ENCODE results near the gene HNRNPDL. TPM values are rescaled to one million over a fixed set of nuclear protein-coding genes. Genes with fewer than 3 reads are reported as not detected.

Gene HNRNPDL
- polyA plus RNA-seq, 1 donor from 2014 or later = 1,146 TPM

DNA sequence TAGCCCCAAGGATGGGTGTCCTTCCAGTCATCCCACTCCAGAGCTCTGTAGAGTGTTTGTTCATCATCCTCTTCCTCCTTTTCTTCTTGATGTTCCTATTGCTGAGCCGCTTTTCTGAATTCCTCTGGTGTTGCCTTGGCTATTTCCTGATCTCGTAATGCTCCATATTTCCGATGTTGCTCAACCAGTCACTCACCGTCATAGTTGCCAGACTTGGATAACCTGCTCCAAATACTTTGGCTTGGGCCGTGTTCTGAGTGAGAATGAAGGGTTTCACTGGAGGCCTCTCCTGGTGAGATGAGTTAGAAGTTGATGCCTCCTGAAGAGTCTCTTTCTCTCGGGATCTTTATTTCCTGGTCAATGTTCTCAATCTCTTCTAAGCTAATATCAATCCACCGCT lies 28.7 kb downstream of the HNRNPDL start:
- Histone ChIP-seq H3K9me2 (ENCODE audit: insufficient read depth, low read length) (no peaks in the 10 kb centered on the region), H3K4me3 (ENCODE audit: low read length) (no peak overlapping the region), H3F3A (ENCODE audit: insufficient read depth, low read length, poor library complexity, severe bottlenecking) (no peaks in the 10 kb centered on the region), H3K9me3 (ENCODE audit: low read length) (no peaks in the 10 kb centered on the region), H3K9ac (ENCODE audit: low read length) (no peak overlapping the region), H3K36me3 (ENCODE audit: insufficient read depth, low read length) (no peaks in the 10 kb centered on the region), H3K4me2 (ENCODE audit: low read length) (no peak overlapping the region), H2AFZ (ENCODE audit: low read depth, low read length) (no peak overlapping the region), H3K27ac (ENCODE audit: low read length) (no peak overlapping the region), H3K79me2 (replicated peaks; ENCODE audit: insufficient read depth, low read length) (no peaks in the 10 kb centered on the region), H3K27me3 (ENCODE audit: insufficient read depth, low read depth, low read length) (no peaks in the 10 kb centered on the region), H4K20me1 (ENCODE audit: insufficient read depth) (no peaks in the 10 kb centered on the region)
- TF ChIP-seq EP300 (conservative IDR thresholded peaks at IDR 0.05; ENCODE audit: poor library complexity, severe bottlenecking) (no peak), SMC3 (conservative IDR thresholded peaks at IDR 0.05; ENCODE audit: poor library complexity) (no peak), RAD21 (conservative IDR thresholded peaks at IDR 0.05) (no peak), EZH2 (IDR thresholded peaks at IDR 0.05; ENCODE audit: borderline replicate concordance, insufficient read depth, low read length, poor library complexity, severe bottlenecking) (no peak), POLR2AphosphoS5 (IDR thresholded peaks at IDR 0.05) (no peak), TAF1 (IDR thresholded peaks at IDR 0.05; ENCODE audit: low read depth) (no peak), MXI1 (conservative IDR thresholded peaks at IDR 0.05; ENCODE audit: poor library complexity, severe bottlenecking) (no peak)
- TF ChIP-seq, protein P1, sequence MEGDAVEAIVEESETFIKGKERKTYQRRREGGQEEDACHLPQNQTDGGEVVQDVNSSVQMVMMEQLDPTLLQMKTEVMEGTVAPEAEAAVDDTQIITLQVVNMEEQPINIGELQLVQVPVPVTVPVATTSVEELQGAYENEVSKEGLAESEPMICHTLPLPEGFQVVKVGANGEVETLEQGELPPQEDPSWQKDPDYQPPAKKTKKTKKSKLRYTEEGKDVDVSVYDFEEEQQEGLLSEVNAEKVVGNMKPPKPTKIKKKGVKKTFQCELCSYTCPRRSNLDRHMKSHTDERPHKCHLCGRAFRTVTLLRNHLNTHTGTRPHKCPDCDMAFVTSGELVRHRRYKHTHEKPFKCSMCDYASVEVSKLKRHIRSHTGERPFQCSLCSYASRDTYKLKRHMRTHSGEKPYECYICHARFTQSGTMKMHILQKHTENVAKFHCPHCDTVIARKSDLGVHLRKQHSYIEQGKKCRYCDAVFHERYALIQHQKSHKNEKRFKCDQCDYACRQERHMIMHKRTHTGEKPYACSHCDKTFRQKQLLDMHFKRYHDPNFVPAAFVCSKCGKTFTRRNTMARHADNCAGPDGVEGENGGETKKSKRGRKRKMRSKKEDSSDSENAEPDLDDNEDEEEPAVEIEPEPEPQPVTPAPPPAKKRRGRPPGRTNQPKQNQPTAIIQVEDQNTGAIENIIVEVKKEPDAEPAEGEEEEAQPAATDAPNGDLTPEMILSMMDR (IDR thresholded peaks at IDR 0.05; ENCODE audit: poor library complexity, severe bottlenecking) = no peak
- TF ChIP-seq, protein P2, sequence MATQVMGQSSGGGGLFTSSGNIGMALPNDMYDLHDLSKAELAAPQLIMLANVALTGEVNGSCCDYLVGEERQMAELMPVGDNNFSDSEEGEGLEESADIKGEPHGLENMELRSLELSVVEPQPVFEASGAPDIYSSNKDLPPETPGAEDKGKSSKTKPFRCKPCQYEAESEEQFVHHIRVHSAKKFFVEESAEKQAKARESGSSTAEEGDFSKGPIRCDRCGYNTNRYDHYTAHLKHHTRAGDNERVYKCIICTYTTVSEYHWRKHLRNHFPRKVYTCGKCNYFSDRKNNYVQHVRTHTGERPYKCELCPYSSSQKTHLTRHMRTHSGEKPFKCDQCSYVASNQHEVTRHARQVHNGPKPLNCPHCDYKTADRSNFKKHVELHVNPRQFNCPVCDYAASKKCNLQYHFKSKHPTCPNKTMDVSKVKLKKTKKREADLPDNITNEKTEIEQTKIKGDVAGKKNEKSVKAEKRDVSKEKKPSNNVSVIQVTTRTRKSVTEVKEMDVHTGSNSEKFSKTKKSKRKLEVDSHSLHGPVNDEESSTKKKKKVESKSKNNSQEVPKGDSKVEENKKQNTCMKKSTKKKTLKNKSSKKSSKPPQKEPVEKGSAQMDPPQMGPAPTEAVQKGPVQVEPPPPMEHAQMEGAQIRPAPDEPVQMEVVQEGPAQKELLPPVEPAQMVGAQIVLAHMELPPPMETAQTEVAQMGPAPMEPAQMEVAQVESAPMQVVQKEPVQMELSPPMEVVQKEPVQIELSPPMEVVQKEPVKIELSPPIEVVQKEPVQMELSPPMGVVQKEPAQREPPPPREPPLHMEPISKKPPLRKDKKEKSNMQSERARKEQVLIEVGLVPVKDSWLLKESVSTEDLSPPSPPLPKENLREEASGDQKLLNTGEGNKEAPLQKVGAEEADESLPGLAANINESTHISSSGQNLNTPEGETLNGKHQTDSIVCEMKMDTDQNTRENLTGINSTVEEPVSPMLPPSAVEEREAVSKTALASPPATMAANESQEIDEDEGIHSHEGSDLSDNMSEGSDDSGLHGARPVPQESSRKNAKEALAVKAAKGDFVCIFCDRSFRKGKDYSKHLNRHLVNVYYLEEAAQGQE (IDR thresholded peaks at IDR 0.05; ENCODE audit: borderline replicate concordance) = no peak

DNA sequence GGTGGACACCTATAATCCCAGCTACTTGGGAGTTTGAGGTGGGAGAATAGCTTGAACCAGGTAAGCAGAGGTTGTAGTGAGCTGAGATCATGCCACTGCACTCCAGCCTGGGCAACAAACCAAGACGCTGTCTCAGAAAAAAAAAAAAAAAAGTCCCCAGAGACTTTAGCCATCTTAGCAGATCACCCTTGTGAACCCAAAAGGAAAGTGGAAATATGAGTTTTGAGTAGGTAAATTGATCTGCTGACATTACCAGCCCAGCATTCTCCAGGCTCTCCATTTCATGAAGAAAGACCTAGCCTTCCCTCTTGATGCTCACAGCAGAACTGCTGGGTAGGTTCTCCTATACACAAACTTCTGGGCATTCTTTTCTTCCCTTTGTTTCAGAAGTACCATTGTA lies 32.0 kb downstream of the HNRNPDL start:
- Histone ChIP-seq H2AFZ (ENCODE audit: low read depth, low read length) (no peak overlapping the region), H3K4me3 (ENCODE audit: low read length) (no peak overlapping the region), H4K20me1 (ENCODE audit: insufficient read depth) (no peaks in the 10 kb centered on the region), H3K9me3 (ENCODE audit: low read length) (no peaks in the 10 kb centered on the region), H3K9ac (ENCODE audit: low read length) (no peak overlapping the region), H3K27me3 (ENCODE audit: insufficient read depth, low read depth, low read length) (no peaks in the 10 kb centered on the region), H3K36me3 (ENCODE audit: insufficient read depth, low read length) (no peaks in the 10 kb centered on the region), H3K79me2 (replicated peaks; ENCODE audit: insufficient read depth, low read length) (no peaks in the 10 kb centered on the region), H3K9me2 (ENCODE audit: insufficient read depth, low read length) (no peaks in the 10 kb centered on the region), H3K27ac (ENCODE audit: low read length) (no peak overlapping the region), H3F3A (ENCODE audit: insufficient read depth, low read length, poor library complexity, severe bottlenecking) (no peaks in the 10 kb centered on the region), H3K4me2 (ENCODE audit: low read length) (no peak overlapping the region)
- no peak for TF ChIP-seq MXI1 (conservative IDR thresholded peaks at IDR 0.05; ENCODE audit: poor library complexity, severe bottlenecking)
- TF ChIP-seq, protein P1 (IDR thresholded peaks at IDR 0.05; ENCODE audit: poor library complexity, severe bottlenecking) = no peak
- TF ChIP-seq, protein P2 (IDR thresholded peaks at IDR 0.05; ENCODE audit: borderline replicate concordance) = no peak
- no peak for TF ChIP-seq RAD21 (conservative IDR thresholded peaks at IDR 0.05)
- TF ChIP-seq POLR2AphosphoS5 (IDR thresholded peaks at IDR 0.05) = no peak
- TF ChIP-seq TAF1 (IDR thresholded peaks at IDR 0.05; ENCODE audit: low read depth) = no peak
- no peak for TF ChIP-seq EZH2 (IDR thresholded peaks at IDR 0.05; ENCODE audit: borderline replicate concordance, insufficient read depth, low read length, poor library complexity, severe bottlenecking)
- no peak for TF ChIP-seq SMC3 (conservative IDR thresholded peaks at IDR 0.05; ENCODE audit: poor library complexity)
- no peak for TF ChIP-seq EP300 (conservative IDR thresholded peaks at IDR 0.05; ENCODE audit: poor library complexity, severe bottlenecking)

All from neural cell (in vitro differentiated cells).